VCaP (cell line): ENCODE measurements around the gene OR4P4.

ENCODE experiments used
- H3K27ac ChIP-seq: fragments of 450-650 bp; 2 replicates; pipeline ENCODE4 v1.5.1; 2017
- CTCF ChIP-seq: fragments of 450-650 bp; conservative IDR thresholded peaks from 2 replicates; pipeline ENCODE4 v1.5.1; 2017; ENCODE audit warnings: mild to moderate bottlenecking, moderate library complexity

OR4P4 gene

GRCh38 chr11:55658608-55659007 lies 23.7 kb downstream of the OR4P4 start:
- TF ChIP-seq CTCF: no peak
- H3K27ac ChIP-seq: no peak overlapping the region

GRCh38 chr11:55661901-55662300 lies 27.0 kb downstream of the OR4P4 start, which contains the start of gene OR4C6:
TSS of gene OR4C6 (plus strand) at chr11:55662201. CDS start at chr11:55665167, 2,966 bp downstream.
- H3K27ac ChIP-seq: no peak within 1 kb of the TSS
- no peak for TF ChIP-seq CTCF

- no peak for TF ChIP-seq CTCF
- no peak overlapping the region for H3K27ac ChIP-seq
Observed at GRCh38 chr11:55669376-55669775, 34.5 kb downstream of the OR4P4 start.

GRCh38 chr11:55673860-55674259 lies 38.9 kb downstream of the OR4P4 start:
- no peak for TF ChIP-seq CTCF
- H3K27ac ChIP-seq: no peak overlapping the region
